ENCODE data around the gene TNFSF12.
A peak's percentile ranks its signal among the peaks of the same experiment; 100 is the strongest.

TNFSF12 gene

DNA sequence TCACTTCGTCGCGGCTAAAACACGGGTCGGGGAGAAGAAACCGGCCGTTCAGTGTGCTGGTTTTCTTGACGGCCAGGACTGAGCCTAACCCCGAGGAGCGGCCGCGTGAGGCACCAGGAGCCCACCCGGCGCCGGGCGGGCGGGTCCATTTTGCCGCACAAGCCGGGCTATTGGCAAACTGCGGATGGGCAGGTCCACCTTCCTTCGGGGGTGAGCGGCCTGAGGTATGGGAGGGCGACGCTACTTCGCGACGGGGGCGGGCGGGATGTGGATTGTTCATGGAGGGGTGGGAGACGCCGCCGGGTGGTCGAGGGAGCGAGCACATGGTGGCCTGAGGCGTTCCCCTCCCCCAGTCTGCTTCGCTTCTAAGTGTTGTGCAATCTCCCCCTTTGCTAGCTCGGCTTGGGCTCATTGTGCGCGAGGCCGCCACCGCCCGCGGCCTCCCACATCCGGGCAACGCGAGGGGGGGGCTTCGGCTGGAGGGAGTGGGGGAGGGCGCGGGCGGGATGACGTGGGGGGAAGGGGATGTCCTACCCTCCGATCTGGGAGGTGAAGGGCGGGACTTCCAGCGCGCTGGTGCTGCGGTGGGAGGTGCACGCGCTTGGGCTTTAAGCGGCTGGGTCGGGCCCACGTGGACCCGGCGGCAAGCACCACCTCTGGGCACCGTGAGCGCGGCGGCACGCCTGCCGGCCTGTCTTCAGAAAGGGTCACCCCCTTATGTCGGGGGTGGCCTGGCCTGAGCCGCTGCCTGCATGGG is 24.6 kb downstream of the TNFSF12 start:
- DNase-seq (ENCODE audit: low spot score): peak; percentile 86
- peak overlapping the region; percentile 98 for H3K27ac ChIP-seq
- CTCF ChIA-PET: interaction anchor here (0.6 to 1.4 kb wide), 3 partner anchors 16 to 114 kb away, joined by 3 to 8 read pairs (median 5); partner anchors contain the start of genes SOX15 and TP53
- POLR2A ChIA-PET (ENCODE audit: low non-redundant PET): interaction anchor here (1.0 to 3.4 kb wide), 3 partner anchors 10 to 16 kb away, joined by 4 to 28 read pairs (median 9); partner anchors contain the start of genes MPDU1 and SOX15
- TF ChIP-seq, protein P1, sequence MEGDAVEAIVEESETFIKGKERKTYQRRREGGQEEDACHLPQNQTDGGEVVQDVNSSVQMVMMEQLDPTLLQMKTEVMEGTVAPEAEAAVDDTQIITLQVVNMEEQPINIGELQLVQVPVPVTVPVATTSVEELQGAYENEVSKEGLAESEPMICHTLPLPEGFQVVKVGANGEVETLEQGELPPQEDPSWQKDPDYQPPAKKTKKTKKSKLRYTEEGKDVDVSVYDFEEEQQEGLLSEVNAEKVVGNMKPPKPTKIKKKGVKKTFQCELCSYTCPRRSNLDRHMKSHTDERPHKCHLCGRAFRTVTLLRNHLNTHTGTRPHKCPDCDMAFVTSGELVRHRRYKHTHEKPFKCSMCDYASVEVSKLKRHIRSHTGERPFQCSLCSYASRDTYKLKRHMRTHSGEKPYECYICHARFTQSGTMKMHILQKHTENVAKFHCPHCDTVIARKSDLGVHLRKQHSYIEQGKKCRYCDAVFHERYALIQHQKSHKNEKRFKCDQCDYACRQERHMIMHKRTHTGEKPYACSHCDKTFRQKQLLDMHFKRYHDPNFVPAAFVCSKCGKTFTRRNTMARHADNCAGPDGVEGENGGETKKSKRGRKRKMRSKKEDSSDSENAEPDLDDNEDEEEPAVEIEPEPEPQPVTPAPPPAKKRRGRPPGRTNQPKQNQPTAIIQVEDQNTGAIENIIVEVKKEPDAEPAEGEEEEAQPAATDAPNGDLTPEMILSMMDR (conservative IDR thresholded peaks at IDR 0.05; ENCODE audit: low read depth): no peak

DNA sequence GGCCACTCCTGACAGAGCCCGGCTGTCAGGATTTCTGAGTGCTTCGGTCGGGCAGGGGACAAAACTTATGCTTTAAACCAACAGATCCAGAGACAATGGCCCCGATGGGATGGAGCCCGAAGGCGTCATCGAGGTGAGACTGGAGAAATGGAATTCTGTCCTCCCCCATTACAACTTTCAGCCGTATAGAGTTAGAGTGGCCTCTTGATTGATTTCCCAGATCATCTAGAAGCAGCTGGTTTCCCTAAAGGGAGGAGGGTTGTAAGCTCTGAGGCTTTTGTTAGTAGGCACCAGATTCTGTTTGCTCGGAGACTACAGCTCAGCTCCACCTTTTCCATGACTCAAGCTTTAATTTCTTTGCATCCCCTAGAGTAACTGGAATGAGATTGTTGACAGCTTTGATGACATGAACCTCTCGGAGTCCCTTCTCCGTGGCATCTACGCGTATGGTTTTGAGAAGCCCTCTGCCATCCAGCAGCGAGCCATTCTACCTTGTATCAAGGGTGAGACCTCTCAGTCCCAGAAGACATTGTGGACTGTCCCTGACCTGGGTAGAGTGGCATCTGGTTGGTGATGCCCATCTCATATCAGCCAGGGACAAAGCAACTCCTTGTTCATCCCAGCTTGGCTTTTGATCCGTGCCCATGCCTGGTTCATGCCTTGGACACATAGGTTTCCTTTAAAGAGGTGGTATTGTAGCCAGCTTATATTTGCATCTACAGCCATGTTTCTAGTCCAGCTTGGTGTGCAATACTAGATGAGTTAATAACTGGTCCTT is 25.5 kb downstream of the TNFSF12 start:
- no peak for DNase-seq (ENCODE audit: low spot score)
- TF ChIP-seq, protein P1 (conservative IDR thresholded peaks at IDR 0.05; ENCODE audit: low read depth): no peak
- POLR2A ChIA-PET (ENCODE audit: low non-redundant PET): interaction anchor here (0.6 to 3.4 kb wide), 4 partner anchors 9 to 317 kb away, joined by 4 to 28 read pairs (median 6); partner anchors contain the start of genes MPDU1 and SOX15
- CTCF ChIA-PET: interaction anchor here (0.9 to 1.4 kb wide), 5 partner anchors 13 to 114 kb away, joined by 3 to 8 read pairs (median 5); partner anchors contain the start of genes SOX15, TP53 and WRAP53
- H3K27ac ChIP-seq: peak overlapping the region; percentile 98

DNA sequence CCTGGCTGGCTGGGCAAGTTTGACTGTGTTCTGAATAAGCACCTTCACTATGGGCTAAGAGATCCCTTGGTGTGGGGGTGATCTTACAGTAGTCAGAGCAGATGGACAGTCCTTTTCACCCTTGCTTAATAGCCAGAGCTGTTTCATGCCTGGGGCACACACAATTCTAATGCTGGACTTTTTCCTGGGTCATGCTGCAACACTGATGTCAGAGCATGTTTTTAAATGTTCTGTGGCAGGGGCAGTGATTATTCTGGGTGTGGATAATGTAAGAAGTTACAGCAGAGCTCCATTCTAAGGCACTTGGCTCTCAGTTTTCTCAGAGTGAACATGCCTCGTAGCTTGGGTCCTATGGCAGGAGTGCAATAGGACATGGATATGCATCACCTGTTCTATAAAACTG is 26.6 kb downstream of the TNFSF12 start:
- ChIA-PET POLR2A (ENCODE audit: low non-redundant PET) (interaction anchor here (3.4 kb wide), 1 partner anchor 14 kb away, joined by 28 read pairs; the partner anchor contains the start of gene SOX15), CTCF (interaction anchor here (0.6 to 1.4 kb wide), 4 partner anchors 12 to 113 kb away, joined by 3 to 8 read pairs (median 4); partner anchors contain the start of gene WRAP53)
- TF ChIP-seq, protein P1 (conservative IDR thresholded peaks at IDR 0.05; ENCODE audit: low read depth): no peak
- DNase-seq (ENCODE audit: low spot score): no peak
- H3K27ac ChIP-seq: peak overlapping the region; percentile 98

DNA sequence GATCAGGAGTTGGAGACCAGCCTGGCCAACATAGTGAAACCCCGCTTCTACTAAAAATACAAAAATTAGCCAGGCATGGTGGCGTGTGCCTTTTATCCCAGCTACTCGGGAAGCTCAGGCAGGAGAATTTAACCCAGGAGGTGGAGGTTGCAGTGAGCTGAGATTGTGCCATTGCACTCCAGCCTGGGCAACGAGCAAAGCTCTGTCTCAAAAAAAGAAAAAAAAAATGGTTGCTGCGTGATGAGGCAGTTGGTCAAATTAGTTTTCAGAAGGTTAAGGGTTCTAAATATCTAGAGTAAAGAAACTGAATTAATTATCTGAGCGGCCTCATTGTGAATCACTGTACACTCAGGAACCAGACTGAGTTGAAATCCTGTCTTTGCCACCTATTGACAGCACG is 27.1 kb downstream of the TNFSF12 start:
- TF ChIP-seq, protein P1 (conservative IDR thresholded peaks at IDR 0.05; ENCODE audit: low read depth): no peak
- ChIA-PET CTCF (interaction anchor here (0.6 to 1.4 kb wide), 4 partner anchors 11 to 113 kb away, joined by 3 to 8 read pairs (median 4); partner anchors contain the start of gene WRAP53), POLR2A (ENCODE audit: low non-redundant PET) (interaction anchor here (3.4 kb wide), 1 partner anchor 14 kb away, joined by 28 read pairs; the partner anchor contains the start of gene SOX15)
- DNase-seq (ENCODE audit: low spot score): no peak
- H3K27ac ChIP-seq: peak overlapping the region; percentile 98

DNA sequence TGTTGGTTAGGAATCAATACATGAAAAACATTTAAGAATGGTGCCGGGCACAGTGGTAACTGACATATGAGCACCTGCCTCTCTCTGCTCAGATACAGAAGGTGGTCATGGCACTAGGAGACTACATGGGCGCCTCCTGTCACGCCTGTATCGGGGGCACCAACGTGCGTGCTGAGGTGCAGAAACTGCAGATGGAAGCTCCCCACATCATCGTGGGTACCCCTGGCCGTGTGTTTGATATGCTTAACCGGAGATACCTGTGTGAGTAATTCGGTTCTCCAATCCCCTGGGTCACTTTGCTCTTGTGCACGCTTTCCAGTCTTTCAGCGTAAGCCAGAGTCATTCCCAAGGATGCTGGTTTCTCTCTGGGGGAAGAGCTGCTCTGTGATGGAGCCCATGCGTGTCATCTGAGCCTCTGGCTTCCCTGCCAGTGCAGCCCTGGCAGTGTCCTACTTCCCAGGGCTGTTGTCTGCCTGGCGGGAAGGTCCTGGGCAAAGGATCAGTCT is 27.6 kb downstream of the TNFSF12 start:
- ChIA-PET POLR2A (ENCODE audit: low non-redundant PET) (interaction anchor here (3.4 kb wide), 1 partner anchor 13 kb away, joined by 28 read pairs; the partner anchor contains the start of gene SOX15), CTCF (no interaction called here)
- H3K27ac ChIP-seq: peak overlapping the region; percentile 98
- no peak for DNase-seq (ENCODE audit: low spot score)
- TF ChIP-seq, protein P1 (conservative IDR thresholded peaks at IDR 0.05; ENCODE audit: low read depth): no peak

All from RWPE1 (cell line).